Upper lobe of left lung (tissue), 4 donors: ENCODE results near the gene ARIH1.

Experiments used
- POLR2A ChIP-seq, 4 donors: fragments of 450-650 bp; IDR thresholded peaks; one replicate each; pipeline ENCODE4 v1.5.1; 2016 to 2017; ENCODE audit warnings: antibody characterized with exemption in 4 of 4, mild to moderate bottlenecking in 2 of 4
- TF ChIP-seq, protein P1 (sequence below), 6 experiments: fragments of 450-650 bp in 4 of 6; fragments of 200-600 bp in 2 of 6; sonication (generic) in 2 of 6; IDR thresholded peaks; one replicate each; pipeline ENCODE4 v1.5.1; 2016 to 2019; ENCODE audit warnings: antibody characterized with exemption in 6 of 6

DNA sequence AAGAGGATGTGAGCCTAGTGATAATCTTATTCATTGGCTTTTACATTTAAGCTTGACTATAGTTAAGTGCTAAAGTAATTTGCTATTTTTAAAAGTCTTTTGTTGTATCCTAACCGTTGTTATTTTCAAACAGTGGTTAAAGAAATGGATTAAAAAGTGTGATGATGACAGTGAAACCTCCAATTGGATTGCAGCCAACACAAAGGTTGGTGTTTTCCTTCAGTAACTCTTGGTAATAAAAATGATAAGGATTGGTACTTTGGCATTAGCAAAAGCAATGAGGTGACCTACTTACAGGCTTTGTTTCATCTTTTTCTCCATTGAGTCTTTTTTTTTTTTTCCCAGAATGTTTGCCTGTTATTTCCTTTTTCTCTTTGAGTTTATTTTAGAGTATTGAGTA is 92.8 kb downstream of the ARIH1 start:
- TF ChIP-seq, protein P1, sequence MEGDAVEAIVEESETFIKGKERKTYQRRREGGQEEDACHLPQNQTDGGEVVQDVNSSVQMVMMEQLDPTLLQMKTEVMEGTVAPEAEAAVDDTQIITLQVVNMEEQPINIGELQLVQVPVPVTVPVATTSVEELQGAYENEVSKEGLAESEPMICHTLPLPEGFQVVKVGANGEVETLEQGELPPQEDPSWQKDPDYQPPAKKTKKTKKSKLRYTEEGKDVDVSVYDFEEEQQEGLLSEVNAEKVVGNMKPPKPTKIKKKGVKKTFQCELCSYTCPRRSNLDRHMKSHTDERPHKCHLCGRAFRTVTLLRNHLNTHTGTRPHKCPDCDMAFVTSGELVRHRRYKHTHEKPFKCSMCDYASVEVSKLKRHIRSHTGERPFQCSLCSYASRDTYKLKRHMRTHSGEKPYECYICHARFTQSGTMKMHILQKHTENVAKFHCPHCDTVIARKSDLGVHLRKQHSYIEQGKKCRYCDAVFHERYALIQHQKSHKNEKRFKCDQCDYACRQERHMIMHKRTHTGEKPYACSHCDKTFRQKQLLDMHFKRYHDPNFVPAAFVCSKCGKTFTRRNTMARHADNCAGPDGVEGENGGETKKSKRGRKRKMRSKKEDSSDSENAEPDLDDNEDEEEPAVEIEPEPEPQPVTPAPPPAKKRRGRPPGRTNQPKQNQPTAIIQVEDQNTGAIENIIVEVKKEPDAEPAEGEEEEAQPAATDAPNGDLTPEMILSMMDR (IDR thresholded peaks at IDR 0.05): no peak
- no peak for TF ChIP-seq POLR2A (IDR thresholded peaks at IDR 0.05)
